ENCODE data around the gene PLEKHA4.

PLEKHA4 gene

GRCh38 chr19:48810151-48810550 lies 58.3 kb downstream of the PLEKHA4 start:
- Histone ChIP-seq H3K27me3 (no peaks in the 10 kb centered on the region), H3K36me3 (peaks cover 12% of the 10 kb centered on the region), H3K4me3 (ENCODE audit: low read depth, low read length) (peak overlapping the region; percentile 85), H3K9me3 (no peaks in the 10 kb centered on the region), H3K4me1 (peaks cover 9% of the 10 kb centered on the region)
- no peak for DNase-seq
- TF ChIP-seq CTCF (IDR thresholded peaks at IDR 0.05; ENCODE audit: low read depth, low read length) = no peak

GRCh38 chr19:48807590-48808308 lies 60.7 kb downstream of the PLEKHA4 start:
- no peak for DNase-seq
- Histone ChIP-seq H3K36me3 (peaks cover 12% of the 10 kb centered on the region), H3K27me3 (no peaks in the 10 kb centered on the region), H3K4me3 (ENCODE audit: low read depth, low read length) (no peak overlapping the region), H3K4me1 (peaks cover 1% of the 10 kb centered on the region), H3K9me3 (no peaks in the 10 kb centered on the region)
- TF ChIP-seq CTCF (IDR thresholded peaks at IDR 0.05; ENCODE audit: low read depth, low read length) = no peak

GRCh38 chr19:48806818-48807589 lies 61.4 kb downstream of the PLEKHA4 start:
- peaks cover 12% of the 10 kb centered on the region for H3K36me3 ChIP-seq
- no peaks in the 10 kb centered on the region for H3K9me3 ChIP-seq
- DNase-seq = peak; percentile 66
- no peaks in the 10 kb centered on the region for H3K27me3 ChIP-seq
- no peak overlapping the region for H3K4me3 ChIP-seq (ENCODE audit: low read depth, low read length)
- no peak for TF ChIP-seq CTCF (IDR thresholded peaks at IDR 0.05; ENCODE audit: low read depth, low read length)
- no peaks in the 10 kb centered on the region for H3K4me1 ChIP-seq

DNA sequence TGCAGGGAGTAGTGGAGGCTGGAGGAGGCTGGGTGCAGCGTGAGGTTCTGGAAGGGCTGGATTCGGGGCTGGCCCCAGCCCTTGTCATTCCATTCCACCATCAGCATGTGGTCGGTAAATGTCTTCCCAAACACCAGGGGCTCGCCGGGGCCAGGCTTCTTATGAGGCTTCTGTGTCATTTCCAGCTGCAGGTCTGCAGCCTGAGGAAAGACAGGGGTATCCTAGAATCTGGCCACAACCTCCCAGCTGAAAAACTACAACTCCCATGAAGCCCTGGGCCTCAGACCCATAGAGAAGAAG lies 61.9 kb downstream of the PLEKHA4 start:
- Histone ChIP-seq H3K4me3 (ENCODE audit: low read depth, low read length) (no peak overlapping the region), H3K9me3 (no peaks in the 10 kb centered on the region), H3K4me1 (no peaks in the 10 kb centered on the region), H3K36me3 (peaks cover 12% of the 10 kb centered on the region), H3K27me3 (no peaks in the 10 kb centered on the region)
- TF ChIP-seq CTCF (IDR thresholded peaks at IDR 0.05; ENCODE audit: low read depth, low read length) = no peak
- DNase-seq = no peak

DNA sequence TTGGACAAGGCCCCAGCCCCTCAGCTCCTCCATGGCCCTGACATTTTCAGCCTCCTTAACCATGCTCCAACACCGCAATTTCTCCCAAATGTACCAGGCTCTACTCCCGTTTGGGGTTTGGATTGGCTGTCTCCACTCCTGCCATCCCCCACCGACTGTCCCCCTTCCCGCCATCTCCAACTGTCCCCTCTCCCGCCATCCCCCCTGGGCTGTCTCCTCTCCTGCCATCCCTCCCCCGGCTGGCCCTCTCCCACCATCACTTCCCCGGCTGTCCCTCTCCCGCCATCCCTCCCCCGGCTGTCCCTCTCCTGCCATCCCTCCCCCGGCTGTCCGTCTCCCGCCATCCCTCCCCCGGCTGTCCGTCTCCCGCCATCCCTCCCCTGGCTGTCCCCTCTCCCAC lies 63.0 kb downstream of the PLEKHA4 start:
- DNase-seq = no peak
- H3K9me3 ChIP-seq = no peaks in the 10 kb centered on the region
- no peak overlapping the region for H3K4me3 ChIP-seq (ENCODE audit: low read depth, low read length)
- no peak for TF ChIP-seq CTCF (IDR thresholded peaks at IDR 0.05; ENCODE audit: low read depth, low read length)
- H3K4me1 ChIP-seq = no peaks in the 10 kb centered on the region
- H3K27me3 ChIP-seq = no peaks in the 10 kb centered on the region
- peaks cover 12% of the 10 kb centered on the region for H3K36me3 ChIP-seq

DNA sequence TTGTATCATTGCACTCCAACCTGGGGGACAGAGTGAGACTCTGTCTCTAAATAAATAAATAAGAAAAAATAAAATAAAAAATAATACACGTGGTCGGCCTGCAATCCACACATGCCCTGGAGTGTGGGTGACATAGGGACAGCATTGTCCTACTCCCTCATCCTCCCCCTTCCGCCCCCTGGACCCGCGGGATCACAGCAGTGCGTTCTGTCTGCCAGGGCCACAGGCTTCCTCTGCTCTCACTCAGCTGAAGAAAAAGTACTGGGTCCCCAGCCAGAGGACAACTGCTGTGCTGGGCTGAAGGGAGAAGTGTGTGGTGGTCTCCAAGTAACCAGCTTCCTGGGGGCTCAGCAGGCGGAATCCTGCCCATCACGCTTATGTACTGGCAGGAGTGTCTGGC lies 63.9 kb downstream of the PLEKHA4 start:
- Histone ChIP-seq H3K4me1 (no peaks in the 10 kb centered on the region), H3K4me3 (ENCODE audit: low read depth, low read length) (no peak overlapping the region), H3K27me3 (no peaks in the 10 kb centered on the region), H3K9me3 (no peaks in the 10 kb centered on the region), H3K36me3 (peaks cover 12% of the 10 kb centered on the region)
- no peak for DNase-seq
- no peak for TF ChIP-seq CTCF (IDR thresholded peaks at IDR 0.05; ENCODE audit: low read depth, low read length)
